ENCODE measurements around the gene ENPP4. TPM values are rescaled to one million over a fixed set of nuclear protein-coding genes. Genes with fewer than 3 reads are reported as not detected.
"Not testable (repeated sequence)": the region's sequence is repeated elsewhere in the genome, so short reads cannot be mapped to it uniquely, and the experiment has no call there.

ENPP4 gene
- total RNA-seq, result 4.6 TPM

- DNase-seq, result peak; percentile 18
These were observed at the start of gene ENPP4 for GRCh38 chr6:46129629-46130511. TSS of gene ENPP4 (plus strand) at chr6:46129989. CDS start at chr6:46139584, 9,595 bp downstream.

- DNase-seq, result no peak
These were observed 49.7 kb upstream of the ENPP4 start for GRCh38 chr6:46080111-46080510.

GRCh38 chr6:46085688-46086087, 44.1 kb upstream of the ENPP4 start:
- DNase-seq, result not testable (repeated sequence)

- peak; percentile 15 for DNase-seq
These were observed 39.4 kb upstream of the ENPP4 start for GRCh38 chr6:46090115-46091079.

GRCh38 chr6:46091080-46091478, 38.7 kb upstream of the ENPP4 start:
- no peak for DNase-seq

- no peak for DNase-seq
These were observed 34.5 kb upstream of the ENPP4 start for GRCh38 chr6:46095251-46095650.

- no peak for DNase-seq
These were observed 32.4 kb upstream of the ENPP4 start for GRCh38 chr6:46097366-46097765.

- DNase-seq, result no peak
These were observed 31.1 kb upstream of the ENPP4 start for GRCh38 chr6:46098678-46099077.

- DNase-seq, result no peak
These were observed 29.8 kb upstream of the ENPP4 start for GRCh38 chr6:46099952-46100351.

GRCh38 chr6:46102123-46102522, 27.7 kb upstream of the ENPP4 start:
- DNase-seq, result no peak

- DNase-seq, result no peak
These were observed 26.2 kb upstream of the ENPP4 start for GRCh38 chr6:46103441-46104115.

- DNase-seq, result no peak
These were observed 25.6 kb upstream of the ENPP4 start for GRCh38 chr6:46104209-46104608.

- no peak for DNase-seq
These were observed 24.2 kb upstream of the ENPP4 start for GRCh38 chr6:46105568-46105967.

GRCh38 chr6:46113370-46113769, 16.4 kb upstream of the ENPP4 start:
- DNase-seq, result no peak

- DNase-seq, result no peak
These were observed 14.2 kb upstream of the ENPP4 start for GRCh38 chr6:46115634-46116033.

- no peak for DNase-seq
These were observed 13.5 kb upstream of the ENPP4 start for GRCh38 chr6:46116289-46116688.

GRCh38 chr6:46118157-46118556, 11.6 kb upstream of the ENPP4 start:
- DNase-seq, result no peak

- DNase-seq, result no peak
These were observed 11.0 kb upstream of the ENPP4 start for GRCh38 chr6:46118836-46119235.

- DNase-seq, result not testable (repeated sequence)
These were observed 10.1 kb upstream of the ENPP4 start for GRCh38 chr6:46119679-46120078.

GRCh38 chr6:46128476-46128875, 1.3 kb upstream of the ENPP4 start:
- no peak for DNase-seq

- no peak for DNase-seq
These were observed 529 bp upstream of the ENPP4 start for GRCh38 chr6:46129291-46129628.

- no peak for DNase-seq
These were observed 877 bp downstream of the ENPP4 start for GRCh38 chr6:46130666-46131065.

- not testable (repeated sequence) for DNase-seq
These were observed 1.5 kb downstream of the ENPP4 start for GRCh38 chr6:46131291-46131690.

Measured in skin of body (tissue), 2 donors.